Osteoblast (primary cell): ENCODE results near the gene SLC10A6. TPM values are rescaled to one million over a fixed set of nuclear protein-coding genes. Genes with fewer than 3 reads are reported as not detected.

Experiments used
- DNase-seq: peaks from one replicate; pipeline ENCODE4 v3.0.0; 2011; ENCODE audit warnings: low spot score, mixed read lengths; ENCODE audit not compliant: insufficient read length; ENCODE audit errors: missing footprints
- H2AFZ ChIP-seq: 2 replicates; pipeline ENCODE4 v1.6.0; 2011; ENCODE audit warnings: mild to moderate bottlenecking, low read length
- H3K27ac ChIP-seq: 2 replicates; pipeline ENCODE4 v1.5.1; 2011; ENCODE audit warnings: mild to moderate bottlenecking, low read depth, low read length, moderate library complexity
- H3K27me3 ChIP-seq: 2 replicates; pipeline ENCODE4 v1.6.0; 2012; ENCODE audit warnings: mild to moderate bottlenecking, control low read depth, inconsistent platforms, low read length, moderate library complexity; ENCODE audit not compliant: insufficient read depth
- H3K36me3 ChIP-seq: 2 replicates; pipeline ENCODE4 v1.5.1; 2011; ENCODE audit warnings: mild to moderate bottlenecking, low read length, control low read depth, moderate library complexity; ENCODE audit not compliant: insufficient read depth
- H3K4me1 ChIP-seq: 2 replicates; pipeline ENCODE4 v1.5.1; 2011; ENCODE audit warnings: mild to moderate bottlenecking, low read length, control low read depth, moderate library complexity; ENCODE audit not compliant: insufficient read depth
- H3K4me2 ChIP-seq: 2 replicates; pipeline ENCODE4 v1.6.0; 2011; ENCODE audit warnings: mild to moderate bottlenecking, low read length; ENCODE audit not compliant: insufficient read depth
- H3K4me3 ChIP-seq: fragments of 200-600 bp; sonication (generic); 3 replicates; pipeline ENCODE4 v1.5.1; 2012; ENCODE audit warnings: mild to moderate bottlenecking, low read length, inconsistent platforms; ENCODE audit not compliant: insufficient read depth
- H3K79me2 ChIP-seq: 2 replicates; pipeline ENCODE4 v1.6.0; 2012; ENCODE audit warnings: mild to moderate bottlenecking, low read length, control low read depth, inconsistent platforms; ENCODE audit not compliant: insufficient read depth
- H3K9me3 ChIP-seq: 2 replicates; pipeline ENCODE4 v1.5.1; 2011; ENCODE audit warnings: low read depth, low read length, control low read depth
- H4K20me1 ChIP-seq: 2 replicates; pipeline ENCODE4 v1.6.0; 2012; ENCODE audit warnings: mild to moderate bottlenecking, low read length, control low read depth; ENCODE audit not compliant: insufficient read depth
- CTCF ChIP-seq: IDR thresholded peaks from 2 replicates; pipeline ENCODE4 v1.5.1; 2011; ENCODE audit warnings: mild to moderate bottlenecking, low read depth, low read length, moderate library complexity; ENCODE audit errors: extremely low read depth
- total RNA-seq: library from RNA; depleted of rRNA; stranded (reverse); fragments of >200 nt; gene quantifications from 2 replicates; pipeline ENCODE4 v1.2.3, GENCODE V29; 2012

SLC10A6 gene
- total RNA-seq, 1 donor, result not detected

DNA sequence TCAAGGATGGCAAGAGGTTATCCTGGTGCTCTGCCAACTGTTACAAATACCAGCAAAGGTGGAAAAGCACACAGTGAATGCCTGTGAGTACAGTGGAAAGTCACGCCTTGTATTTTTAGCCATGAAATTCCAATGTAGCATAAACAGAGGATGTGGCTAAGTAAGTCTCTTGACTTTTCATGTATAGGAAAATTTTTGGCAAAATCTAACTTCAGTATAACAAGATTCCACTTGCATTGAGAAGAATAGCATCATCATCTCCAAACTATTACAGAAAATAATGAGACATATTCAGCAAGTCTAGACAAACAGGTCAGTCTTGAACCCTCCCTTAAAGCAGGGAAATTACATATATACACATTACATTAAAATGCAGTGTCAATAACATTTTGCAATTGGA lies 7.9 kb downstream of the SLC10A6 start:
- H4K20me1 ChIP-seq, result no peaks in the 10 kb centered on the region
- H3K79me2 ChIP-seq, result no peaks in the 10 kb centered on the region
- H3K4me1 ChIP-seq, result no peaks in the 10 kb centered on the region
- no peak for TF ChIP-seq CTCF
- no peak for DNase-seq
- H3K27ac ChIP-seq, result no peak overlapping the region
- H3K4me2 ChIP-seq, result no peak overlapping the region
- H3K27me3 ChIP-seq, result no peaks in the 10 kb centered on the region
- H3K36me3 ChIP-seq, result no peaks in the 10 kb centered on the region
- H3K9me3 ChIP-seq, result no peaks in the 10 kb centered on the region
- no peak overlapping the region for H2AFZ ChIP-seq
- no peak overlapping the region for H3K4me3 ChIP-seq

GRCh38 chr4:86840858-86841257 lies 8.3 kb downstream of the SLC10A6 start:
- Histone ChIP-seq H3K9me3 (no peaks in the 10 kb centered on the region), H3K27me3 (no peaks in the 10 kb centered on the region), H3K4me2 (no peak overlapping the region), H3K4me3 (no peak overlapping the region), H3K79me2 (no peaks in the 10 kb centered on the region), H3K27ac (no peak overlapping the region), H3K4me1 (no peaks in the 10 kb centered on the region), H2AFZ (no peak overlapping the region), H3K36me3 (no peaks in the 10 kb centered on the region), H4K20me1 (no peaks in the 10 kb centered on the region)
- DNase-seq, result no peak
- no peak for TF ChIP-seq CTCF

DNA sequence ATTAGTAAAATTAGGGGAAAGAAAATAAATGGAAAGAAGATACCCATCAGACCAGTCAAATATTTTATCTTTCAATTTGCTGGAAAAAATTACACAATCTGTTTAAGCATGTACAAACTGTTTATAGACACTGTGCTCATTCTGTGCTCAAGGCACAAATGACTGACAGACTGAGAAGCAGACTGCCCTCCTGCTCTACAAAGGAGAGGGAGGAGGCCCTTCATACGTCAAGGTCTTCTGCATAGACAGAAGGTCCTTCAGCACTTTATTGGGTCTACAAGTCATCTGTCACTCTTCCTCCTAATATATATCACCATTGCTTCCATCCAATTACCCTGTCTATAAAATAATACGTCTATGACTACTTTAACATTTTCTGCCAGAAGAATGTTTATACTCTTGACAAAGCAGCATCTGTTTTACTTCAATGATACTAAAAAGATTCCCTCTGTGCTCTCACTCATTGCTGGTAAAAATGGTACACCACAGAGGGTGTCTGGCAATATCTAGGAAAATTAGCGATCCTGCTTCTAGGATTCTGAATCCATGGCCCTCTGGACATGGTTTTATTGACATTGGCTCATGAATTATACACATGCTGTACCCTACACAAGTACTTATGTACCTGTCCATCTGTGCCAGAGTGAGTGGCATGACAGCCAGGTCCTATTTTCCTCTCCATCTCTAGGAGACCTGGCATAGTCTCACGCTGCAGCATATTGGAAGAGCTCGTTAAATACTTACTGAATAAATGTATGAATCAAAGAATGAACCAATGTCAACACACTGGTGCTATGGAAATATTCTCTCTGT lies 11.3 kb downstream of the SLC10A6 start:
- Histone ChIP-seq H3K4me1 (no peaks in the 10 kb centered on the region), H3K4me3 (no peak overlapping the region), H4K20me1 (no peaks in the 10 kb centered on the region), H3K9me3 (no peaks in the 10 kb centered on the region), H3K79me2 (no peaks in the 10 kb centered on the region), H3K36me3 (no peaks in the 10 kb centered on the region), H3K27me3 (no peaks in the 10 kb centered on the region), H2AFZ (peak overlapping the region; percentile 15), H3K27ac (no peak overlapping the region), H3K4me2 (no peak overlapping the region)
- DNase-seq, result no peak
- TF ChIP-seq CTCF, result no peak

GRCh38 chr4:86835677-86836076 lies 13.5 kb downstream of the SLC10A6 start:
- Histone ChIP-seq H3K27me3 (no peaks in the 10 kb centered on the region), H3K79me2 (no peaks in the 10 kb centered on the region), H3K36me3 (no peaks in the 10 kb centered on the region), H3K27ac (no peak overlapping the region), H2AFZ (peak overlapping the region; percentile 48), H3K9me3 (no peaks in the 10 kb centered on the region), H3K4me1 (peaks cover 12% of the 10 kb centered on the region), H3K4me2 (no peak overlapping the region), H4K20me1 (no peaks in the 10 kb centered on the region), H3K4me3 (no peak overlapping the region)
- no peak for DNase-seq
- TF ChIP-seq CTCF, result no peak
